ENCODE measurements around the gene ACOXL.

DNA sequence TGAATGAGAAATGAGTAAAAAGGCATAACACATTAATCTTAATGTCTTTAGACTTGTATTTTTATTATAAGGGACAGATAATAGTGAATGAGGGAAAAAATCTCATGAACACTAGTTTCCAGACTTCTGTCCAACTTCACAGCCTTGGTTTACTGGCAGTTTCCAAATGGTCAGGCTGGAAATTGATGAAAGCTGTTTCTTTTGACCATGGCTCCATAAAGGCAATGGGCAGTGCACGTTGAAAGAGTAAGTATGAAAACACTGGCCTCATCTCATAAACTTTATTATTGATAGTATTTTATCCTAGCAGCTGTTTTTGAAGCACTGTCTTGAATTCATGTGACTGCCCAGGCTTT lies 411.4 kb downstream of the ACOXL start:
- TF ChIP-seq RNF2 (IDR thresholded peaks at IDR 0.05; ENCODE audit: borderline replicate concordance, low read depth, low read length, missing control alignments, poor library complexity, severe bottlenecking) (no peak), EZH2 (IDR thresholded peaks at IDR 0.05; ENCODE audit: low read depth, low read length, severe bottlenecking) (no peak), EP300 (IDR thresholded peaks at IDR 0.05; ENCODE audit: borderline replicate concordance in 1 of 2, low read depth in 2 of 2, low read length in 2 of 2) (no peak), SIN3A (conservative IDR thresholded peaks at IDR 0.05 in 1 of 2, IDR thresholded peaks at IDR 0.05 in 1 of 2; ENCODE audit: low read depth in 1 of 2, low read length in 2 of 2) (no peak), CBX8 (IDR thresholded peaks at IDR 0.05; ENCODE audit: borderline replicate concordance, low read depth, low read length) (no peak), CREB1 (IDR thresholded peaks at IDR 0.05) (no peak), POLR2A (IDR thresholded peaks at IDR 0.05; ENCODE audit: control extremely low read depth in 1 of 2, low read depth in 2 of 2, low read length in 2 of 2) (no peak), RAD21 (IDR thresholded peaks at IDR 0.05 in 1 of 2, conservative IDR thresholded peaks at IDR 0.05 in 1 of 2; ENCODE audit: low read depth in 2 of 2, low read length in 2 of 2) (no peak), NRF1 (IDR thresholded peaks at IDR 0.05; ENCODE audit: low read depth, low read length) (no peak)
- TF ChIP-seq, protein P1, sequence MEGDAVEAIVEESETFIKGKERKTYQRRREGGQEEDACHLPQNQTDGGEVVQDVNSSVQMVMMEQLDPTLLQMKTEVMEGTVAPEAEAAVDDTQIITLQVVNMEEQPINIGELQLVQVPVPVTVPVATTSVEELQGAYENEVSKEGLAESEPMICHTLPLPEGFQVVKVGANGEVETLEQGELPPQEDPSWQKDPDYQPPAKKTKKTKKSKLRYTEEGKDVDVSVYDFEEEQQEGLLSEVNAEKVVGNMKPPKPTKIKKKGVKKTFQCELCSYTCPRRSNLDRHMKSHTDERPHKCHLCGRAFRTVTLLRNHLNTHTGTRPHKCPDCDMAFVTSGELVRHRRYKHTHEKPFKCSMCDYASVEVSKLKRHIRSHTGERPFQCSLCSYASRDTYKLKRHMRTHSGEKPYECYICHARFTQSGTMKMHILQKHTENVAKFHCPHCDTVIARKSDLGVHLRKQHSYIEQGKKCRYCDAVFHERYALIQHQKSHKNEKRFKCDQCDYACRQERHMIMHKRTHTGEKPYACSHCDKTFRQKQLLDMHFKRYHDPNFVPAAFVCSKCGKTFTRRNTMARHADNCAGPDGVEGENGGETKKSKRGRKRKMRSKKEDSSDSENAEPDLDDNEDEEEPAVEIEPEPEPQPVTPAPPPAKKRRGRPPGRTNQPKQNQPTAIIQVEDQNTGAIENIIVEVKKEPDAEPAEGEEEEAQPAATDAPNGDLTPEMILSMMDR (IDR thresholded peaks at IDR 0.05; ENCODE audit: control extremely low read depth in 1 of 3, insufficient read depth in 1 of 3, low read depth in 1 of 3, low read length in 3 of 3), result no peak
- TF ChIP-seq, protein P2, sequence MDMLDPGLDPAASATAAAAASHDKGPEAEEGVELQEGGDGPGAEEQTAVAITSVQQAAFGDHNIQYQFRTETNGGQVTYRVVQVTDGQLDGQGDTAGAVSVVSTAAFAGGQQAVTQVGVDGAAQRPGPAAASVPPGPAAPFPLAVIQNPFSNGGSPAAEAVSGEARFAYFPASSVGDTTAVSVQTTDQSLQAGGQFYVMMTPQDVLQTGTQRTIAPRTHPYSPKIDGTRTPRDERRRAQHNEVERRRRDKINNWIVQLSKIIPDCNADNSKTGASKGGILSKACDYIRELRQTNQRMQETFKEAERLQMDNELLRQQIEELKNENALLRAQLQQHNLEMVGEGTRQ (IDR thresholded peaks at IDR 0.05; ENCODE audit: low read length), result no peak
- TF ChIP-seq, protein P3, sequence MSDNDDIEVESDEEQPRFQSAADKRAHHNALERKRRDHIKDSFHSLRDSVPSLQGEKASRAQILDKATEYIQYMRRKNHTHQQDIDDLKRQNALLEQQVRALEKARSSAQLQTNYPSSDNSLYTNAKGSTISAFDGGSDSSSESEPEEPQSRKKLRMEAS (IDR thresholded peaks at IDR 0.05), result no peak
- TF ChIP-seq, protein P4, sequence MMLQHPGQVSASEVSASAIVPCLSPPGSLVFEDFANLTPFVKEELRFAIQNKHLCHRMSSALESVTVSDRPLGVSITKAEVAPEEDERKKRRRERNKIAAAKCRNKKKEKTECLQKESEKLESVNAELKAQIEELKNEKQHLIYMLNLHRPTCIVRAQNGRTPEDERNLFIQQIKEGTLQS (IDR thresholded peaks at IDR 0.05; ENCODE audit: insufficient read depth, low read depth, low read length), result no peak
